ENCODE measurements around the gene JMJD1C.

The JMJD1C gene

GRCh38 chr10:63137306-63137705 is 328.5 kb downstream of the JMJD1C start:
- no peak for DNase-seq

GRCh38 chr10:63133821-63134557 is 331.8 kb downstream of the JMJD1C start:
- DNase-seq, result peak in 1 of 51 donors; percentile 34

GRCh38 chr10:63133056-63133820 is 332.5 kb downstream of the JMJD1C start, which contains the start of gene NRBF2:
NRBF2 (plus strand) TSS chr10:63133328; CDS start chr10:63133471, 143 bp downstream.
- peak; percentile 36 to 96 (median 88) for DNase-seq

- no peak for DNase-seq
Measured at GRCh38 chr10:63132651-63133055, 333.1 kb downstream of the JMJD1C start.

GRCh38 chr10:63129888-63130287 is 335.9 kb downstream of the JMJD1C start:
- DNase-seq, result no peak

- DNase-seq, result no peak
Measured at GRCh38 chr10:63128443-63128842, 337.3 kb downstream of the JMJD1C start.

GRCh38 chr10:63125459-63125858 is 340.3 kb downstream of the JMJD1C start:
- no peak for DNase-seq

GRCh38 chr10:63123727-63124362 is 341.9 kb downstream of the JMJD1C start:
- no peak for DNase-seq

- DNase-seq, result no peak
Measured at GRCh38 chr10:63120554-63120953, 345.2 kb downstream of the JMJD1C start.

GRCh38 chr10:63119041-63119440 is 346.7 kb downstream of the JMJD1C start:
- DNase-seq, result no peak
